B cell (primary cell): ENCODE data around the gene GFPT2. TPM values are rescaled to one million over a fixed set of nuclear protein-coding genes. Genes with fewer than 3 reads are reported as not detected.

Experiments used
- ATAC-seq: fragments of 200-7000 bp; cut with Tn5 transposase; one replicate; pipeline ENCODE4 v1.10.0; 2021; ENCODE audit warnings: low read depth, mild to moderate bottlenecking, moderate number of reproducible peaks, moderate library complexity
- CTCF ChIA-PET: fragments of 350-600 bp; sonication (Branson Sonifier 250); formaldehyde crosslinking; loops from one replicate; lab custom pipeline; 2021; ENCODE audit warnings: antibody characterized with exemption, inconsistent platforms; lab: Charles Lee
- POLR2A ChIA-PET: fragments of 350-600 bp; sonication (Branson Sonifier 250); formaldehyde crosslinking; loops from one replicate; lab custom pipeline; 2021; ENCODE audit warnings: antibody characterized with exemption; lab: Charles Lee
- DNase-seq: peaks from one replicate; pipeline ENCODE4 v3.0.0; 2013
- H2AFZ ChIP-seq: 2 replicates; pipeline ENCODE4 v1.6.1; 2012; ENCODE audit warnings: mild to moderate bottlenecking, low read depth, low read length; ENCODE audit not compliant: insufficient read depth, poor library complexity, severe bottlenecking
- H3K27ac ChIP-seq, 2 donors: 1 replicate in 1 of 2; 2 replicates in 1 of 2; pipeline ENCODE4 v1.5.1; 2012 to 2013; ENCODE audit warnings: low read length in 2 of 2, mild to moderate bottlenecking in 2 of 2, moderate library complexity in 1 of 2
- H3K27me3 ChIP-seq, 4 experiments: fragments of 200-600 bp in 1 of 4; sonication (generic) in 1 of 4; replicated peaks in 1 of 4; 1 replicate in 2 of 4; 2 replicates in 2 of 4; pipeline versions ENCODE4 v1.6.1 to v1.7.0; 2013 to 2016; ENCODE audit warnings: low read length in 3 of 4, mild to moderate bottlenecking in 2 of 4, mixed read lengths in 1 of 4, moderate library complexity in 1 of 4; ENCODE audit not compliant: insufficient read depth in 4 of 4, control insufficient read depth in 3 of 4; ENCODE audit errors: control extremely low read depth in 1 of 4
- H3K36me3 ChIP-seq, 2 experiments: replicated peaks in 1 of 2; 1 replicate in 1 of 2; 2 replicates in 1 of 2; pipeline versions ENCODE4 v1.6.1 to v1.7.1; 2013; ENCODE audit warnings: low read length in 1 of 2; ENCODE audit not compliant: insufficient read depth in 2 of 2, control insufficient read depth in 1 of 2; ENCODE audit errors: control extremely low read depth in 1 of 2, extremely low read depth in 1 of 2
- H3K4me1 ChIP-seq, 2 donors: fragments of 200-600 bp in 1 of 2; sonication (generic) in 1 of 2; 1 replicate in 1 of 2; 2 replicates in 1 of 2; pipeline versions ENCODE4 v1.5.1 to v1.6.1; 2013 to 2017; ENCODE audit warnings: low read length in 2 of 2; ENCODE audit not compliant: control insufficient read depth in 2 of 2, insufficient read depth in 2 of 2
- H3K4me2 ChIP-seq: replicated peaks from 2 replicates; pipeline ENCODE3; 2012; ENCODE audit warnings: mild to moderate bottlenecking, low read depth, low read length; ENCODE audit not compliant: poor library complexity, severe bottlenecking
- H3K4me3 ChIP-seq, 5 experiments: fragments of 200-600 bp in 1 of 5; sonication (generic) in 1 of 5; 1 replicate in 3 of 5; 2 replicates in 2 of 5; pipeline versions ENCODE4 v1.5.1 to v1.7.0; 2011 to 2016; ENCODE audit warnings: low read length in 4 of 5, mild to moderate bottlenecking in 4 of 5, low read depth in 2 of 5, control low read depth in 1 of 5, moderate library complexity in 1 of 5; ENCODE audit not compliant: insufficient read depth in 1 of 5; ENCODE audit errors: control extremely low read depth in 1 of 5, extremely low read depth in 1 of 5
- H3K79me2 ChIP-seq: fragments of 200-600 bp; sonication (generic); one replicate; pipeline ENCODE4 v1.6.0; 2016; ENCODE audit warnings: low read length; ENCODE audit not compliant: control insufficient read depth, insufficient read depth
- H3K9ac ChIP-seq: fragments of 200-600 bp; sonication (generic); 2 replicates; pipeline ENCODE4 v1.6.1; 2017; ENCODE audit warnings: mild to moderate bottlenecking, low read length, moderate library complexity
- H3K9me3 ChIP-seq, 3 donors: one replicate each; pipeline versions ENCODE4 v1.6.1 to v1.7.1; 2013; ENCODE audit warnings: low read length in 2 of 3; ENCODE audit not compliant: control insufficient read depth in 2 of 3, insufficient read depth in 1 of 3; ENCODE audit errors: control extremely low read depth in 1 of 3
- H4K20me1 ChIP-seq: 2 replicates; pipeline ENCODE4 v1.6.0; 2012; ENCODE audit warnings: mild to moderate bottlenecking, low read length; ENCODE audit not compliant: insufficient read depth, control insufficient read depth, poor library complexity, severe bottlenecking
- H3K27ac Mint-ChIP-seq: one replicate; pipeline ENCODE4 v1.8.0; 2021; ENCODE audit warnings: mixed read lengths
- H3K27me3 Mint-ChIP-seq: one replicate; pipeline ENCODE4 v1.8.0; 2021; ENCODE audit warnings: mixed read lengths
- H3K4me1 Mint-ChIP-seq: one replicate; pipeline ENCODE4 v1.8.0; 2021; ENCODE audit warnings: mixed read lengths
- H3K4me3 Mint-ChIP-seq: one replicate; pipeline ENCODE4 v1.8.0; 2021; ENCODE audit warnings: mixed read lengths
- H3K9me3 Mint-ChIP-seq: one replicate; pipeline ENCODE4 v1.8.0; 2022; ENCODE audit warnings: mixed read lengths; ENCODE audit not compliant: insufficient read depth
- EZH2 ChIP-seq: IDR thresholded peaks from 2 replicates; pipeline ENCODE4 v1.6.1; 2012; ENCODE audit warnings: borderline replicate concordance, low read depth, mild to moderate bottlenecking, moderate library complexity, low read length; ENCODE audit not compliant: insufficient read depth, poor library complexity, severe bottlenecking
- WGBS: methylation state at CpG from one replicate; pipeline ENCODE4 v1.1.5; 2013; ENCODE audit warnings: missing lambda C conversion rate; ENCODE audit not compliant: insufficient coverage; 5-methylcytosine and 5-hydroxymethylcytosine counted together
- intact Hi-C: fragments of 100-400 bp; cut with micrococcal nuclease; formaldehyde crosslinking; loops from one replicate; pipeline ENCODE4 v1.10.0; 2022
- polyA plus RNA-seq: library from polyadenylated mRNA; depleted of rRNA; stranded (reverse); fragments of >200 nt; gene quantifications from 2 replicates; pipeline ENCODE4 v1.2.3, GENCODE V29; 2012
- total RNA-seq, 2 donors: library from RNA; stranded (reverse); fragments of 120-200 nt in 1 of 2; gene quantifications; 1 replicate in 1 of 2; 2 replicates in 1 of 2; pipeline versions ENCODE4 v1.2.3 to v1.2.4, GENCODE V29; 2013 to 2022
- TF ChIP-seq, protein P1 (sequence below): fragments of 200-600 bp; IDR thresholded peaks from one replicate; pipeline ENCODE4 v1.8.0; 2022; ENCODE audit warnings: antibody characterized with exemption, mild to moderate bottlenecking

Gene GFPT2
- total and polyA plus RNA-seq, 2 donors (not counting 1 experiment from before 2014, with no cell fraction given), result 0.03 to 2.8 TPM

DNA sequence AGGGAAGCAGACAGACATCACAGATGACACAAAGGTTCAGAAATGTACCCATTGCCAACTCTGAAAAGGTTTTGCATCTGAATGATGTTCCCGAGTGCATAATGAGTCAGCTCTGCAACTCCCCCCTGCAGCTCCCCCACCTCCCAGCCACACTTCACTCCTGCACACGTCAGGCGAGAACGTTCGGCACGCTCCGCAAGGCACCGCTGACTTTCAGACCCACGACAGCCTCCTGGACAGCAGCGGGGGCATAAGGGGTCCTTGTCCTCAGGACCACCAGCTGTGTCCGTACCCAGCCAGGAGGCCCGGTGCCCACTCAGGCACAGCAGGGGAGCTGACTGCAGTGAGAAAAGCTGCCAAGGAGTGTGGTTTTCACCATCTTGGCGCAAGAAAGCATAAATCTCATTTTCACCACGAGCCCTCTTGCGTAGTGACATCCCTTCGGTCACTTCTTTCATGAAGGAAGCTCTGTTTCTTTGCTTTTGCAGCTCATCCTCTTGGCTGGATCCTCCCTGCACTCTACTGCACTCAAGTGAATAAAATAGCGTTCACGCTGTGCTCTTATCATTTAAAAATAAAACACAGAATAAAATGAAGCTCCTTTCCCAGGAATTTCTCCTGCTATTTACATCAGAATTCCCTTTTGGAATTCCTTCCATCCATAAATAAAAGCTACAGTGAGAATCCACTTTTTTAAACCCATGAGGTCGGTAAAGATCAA is 9.9 kb downstream of the GFPT2 start:
- POLR2A ChIA-PET, result no interaction called here
- no peaks in the 10 kb centered on the region for H3K36me3 ChIP-seq
- no peaks in the 10 kb centered on the region for H3K9me3 ChIP-seq
- CTCF ChIA-PET, result interaction anchor here (0.9 to 3.7 kb wide), 3 partner anchors 15 to 29 kb away, joined by 3 to 11 read pairs (median 3); no protein-coding TSS in a partner anchor
- WGBS, result 62% methylated on average over 19 of the region's 19 CpGs
- no peak overlapping the region for H3K9ac ChIP-seq
- H2AFZ ChIP-seq, result no peak overlapping the region
- no peak overlapping the region for H3K4me3 Mint-ChIP-seq
- H3K27ac Mint-ChIP-seq, result no peak overlapping the region
- H3K27ac ChIP-seq, result no peak overlapping the region
- H3K4me1 Mint-ChIP-seq, result no peaks in the 10 kb centered on the region
- no peaks in the 10 kb centered on the region for H3K4me1 ChIP-seq
- H3K79me2 ChIP-seq, result no peaks in the 10 kb centered on the region
- ATAC-seq (no peak), DNase-seq (no peak)
- H3K27me3 ChIP-seq, result no peaks in the 10 kb centered on the region
- no peaks in the 10 kb centered on the region for H4K20me1 ChIP-seq
- H3K4me3 ChIP-seq, result no peak overlapping the region
- intact Hi-C loops, result no loop called here
- H3K27me3 Mint-ChIP-seq, result peaks cover 31% of the 10 kb centered on the region
- H3K9me3 Mint-ChIP-seq, result no peaks in the 10 kb centered on the region
- TF ChIP-seq EZH2, result no peak
- TF ChIP-seq, protein P1, sequence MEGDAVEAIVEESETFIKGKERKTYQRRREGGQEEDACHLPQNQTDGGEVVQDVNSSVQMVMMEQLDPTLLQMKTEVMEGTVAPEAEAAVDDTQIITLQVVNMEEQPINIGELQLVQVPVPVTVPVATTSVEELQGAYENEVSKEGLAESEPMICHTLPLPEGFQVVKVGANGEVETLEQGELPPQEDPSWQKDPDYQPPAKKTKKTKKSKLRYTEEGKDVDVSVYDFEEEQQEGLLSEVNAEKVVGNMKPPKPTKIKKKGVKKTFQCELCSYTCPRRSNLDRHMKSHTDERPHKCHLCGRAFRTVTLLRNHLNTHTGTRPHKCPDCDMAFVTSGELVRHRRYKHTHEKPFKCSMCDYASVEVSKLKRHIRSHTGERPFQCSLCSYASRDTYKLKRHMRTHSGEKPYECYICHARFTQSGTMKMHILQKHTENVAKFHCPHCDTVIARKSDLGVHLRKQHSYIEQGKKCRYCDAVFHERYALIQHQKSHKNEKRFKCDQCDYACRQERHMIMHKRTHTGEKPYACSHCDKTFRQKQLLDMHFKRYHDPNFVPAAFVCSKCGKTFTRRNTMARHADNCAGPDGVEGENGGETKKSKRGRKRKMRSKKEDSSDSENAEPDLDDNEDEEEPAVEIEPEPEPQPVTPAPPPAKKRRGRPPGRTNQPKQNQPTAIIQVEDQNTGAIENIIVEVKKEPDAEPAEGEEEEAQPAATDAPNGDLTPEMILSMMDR, result no peak
- H3K4me2 ChIP-seq, result no peak overlapping the region

GRCh38 chr5:180341595-180341994 is 11.5 kb downstream of the GFPT2 start:
- no peaks in the 10 kb centered on the region for H3K79me2 ChIP-seq
- CTCF ChIA-PET, result interaction anchor here (3.7 kb wide), 1 partner anchor 13 kb away, joined by 11 read pairs; no protein-coding TSS in a partner anchor

More at GRCh38 chr5:180341595-180341994, 11.5 kb downstream of the GFPT2 start:
- H3K4me3 ChIP-seq, result no peak overlapping the region
- POLR2A ChIA-PET, result no interaction called here
- H3K36me3 ChIP-seq, result no peaks in the 10 kb centered on the region
- no peak overlapping the region for H2AFZ ChIP-seq
- no peak overlapping the region for H3K27ac ChIP-seq
- no peak overlapping the region for H3K4me2 ChIP-seq
- Mint-ChIP-seq H3K27me3 (peaks cover 29% of the 10 kb centered on the region), H3K9me3 (no peaks in the 10 kb centered on the region), H3K27ac (no peak overlapping the region), H3K4me1 (no peaks in the 10 kb centered on the region), H3K4me3 (no peak overlapping the region)
- DNase-seq, result no peak
- no peaks in the 10 kb centered on the region for H4K20me1 ChIP-seq
- no peaks in the 10 kb centered on the region for H3K9me3 ChIP-seq
- TF ChIP-seq EZH2, result no peak
- TF ChIP-seq, protein P1, result no peak
- WGBS, result 94% methylated on average over 2 of the region's 8 CpGs
- no peak for ATAC-seq
- no peaks in the 10 kb centered on the region for H3K4me1 ChIP-seq
- no peak overlapping the region for H3K9ac ChIP-seq
- no peaks in the 10 kb centered on the region for H3K27me3 ChIP-seq
- intact Hi-C loops, result no loop called here
